8988T (cell line): ENCODE data around the gene PGR.

ENCODE experiments used
- DNase-seq: peaks from one replicate; pipeline ENCODE4 v3.0.0; 2011

Gene PGR

GRCh38 chr11:101129203-101129943 lies at the start of gene PGR:
PGR (minus strand) TSS chr11:101129813; CDS start chr11:101129070, 743 bp downstream.
- DNase-seq: peak; percentile 46

GRCh38 chr11:101176381-101176780 lies 46.8 kb upstream of the PGR start:
- DNase-seq: no peak

GRCh38 chr11:101169944-101170343 lies 40.3 kb upstream of the PGR start:
- DNase-seq: no peak

GRCh38 chr11:101166038-101166437 lies 36.4 kb upstream of the PGR start:
- no peak for DNase-seq

GRCh38 chr11:101158119-101158518 lies 28.5 kb upstream of the PGR start:
- DNase-seq: no peak

GRCh38 chr11:101138245-101138930 lies 8.8 kb upstream of the PGR start:
- DNase-seq: no peak

GRCh38 chr11:101133190-101133589 lies 3.6 kb upstream of the PGR start:
- no peak for DNase-seq

GRCh38 chr11:101128571-101129202 lies 926 bp downstream of the PGR start:
- DNase-seq: no peak

- DNase-seq: no peak
Measured at GRCh38 chr11:101127699-101128570, 1.7 kb downstream of the PGR start.

- DNase-seq: peak; percentile 23
Measured at GRCh38 chr11:101127197-101127698, 2.4 kb downstream of the PGR start.

GRCh38 chr11:101126551-101127196 lies 2.9 kb downstream of the PGR start:
- DNase-seq: no peak

- DNase-seq: no peak
Measured at GRCh38 chr11:101115671-101116160, 13.9 kb downstream of the PGR start.

- DNase-seq: no peak
Measured at GRCh38 chr11:101113540-101113939, 16.1 kb downstream of the PGR start.

GRCh38 chr11:101104716-101105115 lies 24.9 kb downstream of the PGR start:
- DNase-seq: no peak

- DNase-seq: no peak
Measured at GRCh38 chr11:101103433-101103832, 26.2 kb downstream of the PGR start.

GRCh38 chr11:101100601-101101000 lies 29.0 kb downstream of the PGR start:
- DNase-seq: no peak

GRCh38 chr11:101096036-101096704 lies 33.4 kb downstream of the PGR start:
- DNase-seq: no peak

GRCh38 chr11:101091781-101092180 lies 37.8 kb downstream of the PGR start:
- DNase-seq: no peak

- DNase-seq: no peak
Measured at GRCh38 chr11:101090679-101091270, 38.8 kb downstream of the PGR start.

- no peak for DNase-seq
Measured at GRCh38 chr11:101083335-101083734, 46.3 kb downstream of the PGR start.

GRCh38 chr11:101082813-101083212 lies 46.8 kb downstream of the PGR start:
- DNase-seq: no peak
